H1 (cell line): ENCODE data around the gene DIAPH2. TPM values are rescaled to one million over a fixed set of nuclear protein-coding genes. Genes with fewer than 3 reads are reported as not detected.

Source experiments
- CTCF ChIA-PET: fragments of 300-600 bp; sonication (Branson Sonifier 250); formaldehyde crosslinking; loops from one replicate; lab custom pipeline; 2021; ENCODE audit not compliant: partially characterized antibody; lab: Charles Lee
- POLR2A ChIA-PET: fragments of 300-600 bp; sonication (Branson Sonifier 250); formaldehyde crosslinking; loops from one replicate; lab custom pipeline; 2021; ENCODE audit warnings: inconsistent platforms; ENCODE audit not compliant: partially characterized antibody; lab: Charles Lee
- DNase-seq, 2 experiments: peaks; one replicate each; pipeline versions ENCODE4 v3.0.0 to v3.0.0-alpha.2; 2010 to 2022; ENCODE audit warnings: low spot score in 2 of 2, low read depth in 1 of 2, mixed read lengths in 1 of 2
- FAIRE-seq: peaks from 2 replicates; lab custom pipeline; 2011; peaks lifted over from hg19 to GRCh38; lab: Jason Lieb, UNC
- H2AFZ ChIP-seq: 2 replicates; pipeline ENCODE4 v1.8.1; 2012; ENCODE audit warnings: low read length, inconsistent platforms
- H2AK5ac ChIP-seq: 2 replicates; pipeline ENCODE4 v1.6.1; 2013; ENCODE audit warnings: low read depth, low read length
- H2BK120ac ChIP-seq: replicated peaks from 2 replicates; pipeline ENCODE3; 2013; ENCODE audit warnings: low read depth, low read length, inconsistent platforms
- H2BK12ac ChIP-seq: 2 replicates; pipeline ENCODE4 v1.6.1; 2013; ENCODE audit warnings: low read depth, low read length
- H2BK15ac ChIP-seq: 2 replicates; pipeline ENCODE4 v1.6.1; 2013; ENCODE audit warnings: low read length
- H2BK20ac ChIP-seq: 2 replicates; pipeline ENCODE4 v1.6.1; 2013; ENCODE audit warnings: low read length
- H2BK5ac ChIP-seq: 2 replicates; pipeline ENCODE4 v1.6.1; 2013; ENCODE audit warnings: low read depth, low read length
- H3K14ac ChIP-seq: 2 replicates; pipeline ENCODE4 v1.6.1; 2013; ENCODE audit warnings: inconsistent platforms; ENCODE audit not compliant: insufficient read length
- H3K18ac ChIP-seq: 2 replicates; pipeline ENCODE4 v1.6.1; 2013; ENCODE audit warnings: low read length; ENCODE audit errors: extremely low read depth
- H3K23ac ChIP-seq: 2 replicates; pipeline ENCODE4 v1.6.1; 2013; ENCODE audit warnings: inconsistent platforms; ENCODE audit not compliant: insufficient read length
- H3K23me2 ChIP-seq: 2 replicates; pipeline ENCODE4 v1.6.1; 2013; ENCODE audit warnings: low read depth, low read length
- H3K27ac ChIP-seq: 2 replicates; pipeline ENCODE4 v1.6.1; 2011; ENCODE audit warnings: low read depth, low read length, inconsistent platforms
- H3K27me3 ChIP-seq, 4 experiments: replicated peaks in 1 of 4; 1 replicate in 1 of 4; 2 replicates in 3 of 4; pipeline versions ENCODE4 v1.6.1 to v1.8.1; 2011 to 2013; ENCODE audit warnings: low read length in 3 of 4, mild to moderate bottlenecking in 3 of 4, inconsistent platforms in 2 of 4, mixed read lengths in 2 of 4, moderate library complexity in 1 of 4; ENCODE audit not compliant: control insufficient read depth in 3 of 4, insufficient read depth in 3 of 4; ENCODE audit errors: extremely low read depth in 1 of 4
- H3K36me3 ChIP-seq, 4 experiments: 2 replicates each; pipeline versions ENCODE4 v1.6.1 to v1.8.1; 2011 to 2013; ENCODE audit warnings: mild to moderate bottlenecking in 4 of 4, low read length in 3 of 4, moderate library complexity in 2 of 4, control low read depth in 1 of 4, inconsistent platforms in 1 of 4; ENCODE audit not compliant: insufficient read depth in 4 of 4, control insufficient read depth in 2 of 4
- H3K4ac ChIP-seq: replicated peaks from 2 replicates; pipeline ENCODE3; 2013; ENCODE audit warnings: low read length, low read depth, mixed read lengths, inconsistent platforms; ENCODE audit not compliant: insufficient read length
- H3K4me1 ChIP-seq, 4 experiments: replicated peaks in 1 of 4; 1 replicate in 1 of 4; 2 replicates in 3 of 4; pipeline versions ENCODE4 v1.6.1 to v1.8.1; 2011 to 2013; ENCODE audit warnings: low read length in 3 of 4, inconsistent platforms in 2 of 4, mixed read lengths in 1 of 4; ENCODE audit not compliant: insufficient read depth in 4 of 4, control insufficient read depth in 3 of 4
- H3K4me2 ChIP-seq, 2 experiments: 2 replicates each; pipeline versions ENCODE4 v1.6.1 to v1.8.1; 2011 to 2013; ENCODE audit warnings: low read depth in 2 of 2, low read length in 2 of 2, control low read depth in 1 of 2, inconsistent platforms in 1 of 2, mild to moderate bottlenecking in 1 of 2; ENCODE audit not compliant: insufficient read depth in 1 of 2
- H3K4me3 ChIP-seq, 4 experiments: fragments of 200-600, 300-600 bp in 1 of 4; sonication (generic), shearing (Covaris generic), sonication (Bioruptor Twin) in 1 of 4; 2 replicates each; pipeline versions ENCODE4 v1.5.1 to v1.8.1; 2011 to 2016; ENCODE audit warnings: low read length in 4 of 4, low read depth in 3 of 4, control low read depth in 2 of 4, inconsistent platforms in 2 of 4, mild to moderate bottlenecking in 2 of 4, mixed read lengths in 1 of 4, moderate library complexity in 1 of 4; ENCODE audit not compliant: insufficient read depth in 2 of 4; ENCODE audit errors: extremely low read depth in 1 of 4
- H3K56ac ChIP-seq: replicated peaks from 2 replicates; pipeline ENCODE3; 2013; ENCODE audit warnings: low read depth, mild to moderate bottlenecking, mixed read lengths, low read length, inconsistent platforms; ENCODE audit not compliant: insufficient read length
- H3K79me1 ChIP-seq: 2 replicates; pipeline ENCODE4 v1.6.1; 2013; ENCODE audit warnings: low read depth, low read length, control low read depth
- H3K79me2 ChIP-seq, 2 experiments: 2 replicates each; pipeline versions ENCODE4 v1.6.1 to v1.8.1; 2012 to 2013; ENCODE audit warnings: low read length in 2 of 2, mild to moderate bottlenecking in 2 of 2, inconsistent platforms in 1 of 2; ENCODE audit not compliant: insufficient read depth in 2 of 2, control insufficient read depth in 1 of 2
- H3K9ac ChIP-seq, 4 experiments: replicated peaks in 1 of 4; 1 replicate in 1 of 4; 2 replicates in 3 of 4; pipeline versions ENCODE4 v1.6.1 to v1.8.1; 2011 to 2013; ENCODE audit warnings: low read depth in 3 of 4, low read length in 3 of 4, control low read depth in 2 of 4, mild to moderate bottlenecking in 2 of 4, moderate library complexity in 2 of 4, inconsistent platforms in 1 of 4; ENCODE audit errors: extremely low read depth in 1 of 4
- H3K9me3 ChIP-seq, 2 experiments: 2 replicates each; pipeline versions ENCODE4 v1.6.1 to v1.8.1; 2012 to 2013; ENCODE audit warnings: mild to moderate bottlenecking in 2 of 2, moderate library complexity in 2 of 2, control low read depth in 1 of 2, inconsistent platforms in 1 of 2, low read depth in 1 of 2, low read length in 1 of 2, mixed read lengths in 1 of 2; ENCODE audit not compliant: insufficient read depth in 2 of 2
- H4K20me1 ChIP-seq, 2 experiments: replicated peaks in 1 of 2; 2 replicates each; pipeline versions ENCODE3 to v1.8.1; 2011 to 2013; ENCODE audit warnings: inconsistent platforms in 2 of 2, low read length in 2 of 2, mild to moderate bottlenecking in 1 of 2; ENCODE audit not compliant: insufficient read depth in 2 of 2, control insufficient read depth in 1 of 2
- H4K5ac ChIP-seq: 2 replicates; pipeline ENCODE4 v1.6.1; 2013; ENCODE audit warnings: low read length, low read depth, mixed read lengths, inconsistent platforms; ENCODE audit not compliant: insufficient read length
- H4K8ac ChIP-seq: 2 replicates; pipeline ENCODE4 v1.8.0; 2013; ENCODE audit warnings: mild to moderate bottlenecking, moderate library complexity, low read length, inconsistent platforms; ENCODE audit not compliant: insufficient read depth; ENCODE audit errors: extremely low read depth
- H4K91ac ChIP-seq: replicated peaks from 2 replicates; pipeline ENCODE3; 2013; ENCODE audit warnings: low read length, mixed read lengths, inconsistent platforms; ENCODE audit not compliant: insufficient read length
- KDM1A ChIP-seq: fragments of 200-600, 300-600 bp; sonication (generic); IDR thresholded peaks from 2 replicates; pipeline ENCODE4 v1.7.1; 2016; ENCODE audit warnings: mild to moderate bottlenecking, low read length, borderline replicate concordance
- RAD21 ChIP-seq, 2 experiments: IDR thresholded peaks in 1 of 2; conservative IDR thresholded peaks in 1 of 2; 2 replicates each; pipeline ENCODE4 v1.6.1; 2011; ENCODE audit warnings: low read depth in 2 of 2, low read length in 2 of 2, improper control_type of control experiment in 1 of 2, inconsistent platforms in 1 of 2, mild to moderate bottlenecking in 1 of 2, moderate library complexity in 1 of 2
- WGBS, 2 experiments: shearing (Covaris generic) in 1 of 2; methylation state at CpG; one replicate each; pipeline versions ENCODE4 v1.1.6 to v1.1.7; 2013 to 2015; ENCODE audit warnings: low lambda C conversion rate in 2 of 2, mixed read lengths in 2 of 2, inconsistent platforms in 1 of 2, low coverage in 1 of 2, missing lambda C conversion rate in 1 of 2; ENCODE audit not compliant: insufficient replicate concordance in 2 of 2, insufficient coverage in 1 of 2, insufficient read length in 1 of 2; ENCODE audit errors: extremely low coverage in 1 of 2, missing lambda C conversion rate in 1 of 2; 5-methylcytosine and 5-hydroxymethylcytosine counted together
- polyA plus RNA-seq, 7 experiments: library from polyadenylated mRNA; depleted of rRNA in 3 of 7; stranded (reverse) in 5 of 7; unstranded in 2 of 7; fragments of >200 nt in 5 of 7; fragments of 200-250 nt in 2 of 7; gene quantifications; 1 replicate in 5 of 7; 2 replicates in 1 of 7; 4 replicates in 1 of 7; pipeline versions ENCODE4 v1.2.1 to v1.2.3, GENCODE V29; 2011 to 2013; ENCODE audit warnings: missing spikeins in 2 of 7, mixed read lengths in 2 of 7
- total RNA-seq: library from RNA; stranded (reverse); fragmentation: NEBNext Ultra II Directional; extraction: Animal tissue kit (Norgen Biotek cat#: 25700); gene quantifications from 2 replicates; pipeline ENCODE4 v1.2.1, GENCODE V29; 2021
- TF ChIP-seq, protein P1 (sequence below), 3 experiments: IDR thresholded peaks; 1 replicate in 2 of 3; 2 replicates in 1 of 3; pipeline versions ENCODE4 v1.5.1 to v1.6.1; 2011; ENCODE audit warnings: low read length in 3 of 3, mild to moderate bottlenecking in 3 of 3, inconsistent platforms in 2 of 3, low read depth in 1 of 3, moderate library complexity in 1 of 3; ENCODE audit not compliant: insufficient read depth in 1 of 3; ENCODE audit errors: control extremely low read depth in 1 of 3

Gene DIAPH2
- total and polyA plus RNA-seq, 2 of the 8 experiments (the other 6 are each of a cell fraction or from before 2014, with no cell fraction given): 4.4 to 24.3 TPM

DNA sequence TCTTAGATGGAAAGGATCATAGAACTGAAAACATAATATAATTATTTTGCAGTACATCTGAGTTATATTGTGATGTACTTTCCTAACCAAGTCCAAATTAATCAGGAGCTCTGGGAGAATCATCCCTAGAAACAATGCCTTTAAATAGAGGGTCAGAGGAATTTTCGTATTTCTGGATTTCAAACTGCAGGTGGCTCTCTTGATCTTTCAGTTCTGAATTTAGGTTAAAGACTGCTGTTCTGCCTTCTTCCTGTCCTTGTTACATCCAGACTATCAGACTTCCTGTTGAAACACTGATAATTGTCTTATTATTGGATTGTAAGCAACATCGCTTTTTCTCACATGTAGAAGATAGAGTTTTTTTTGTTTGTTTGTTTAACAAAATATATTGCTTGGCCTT, 341.8 kb downstream of the DIAPH2 start:
- H3K79me1 ChIP-seq: no peaks in the 10 kb centered on the region
- FAIRE-seq (peak; percentile 79), DNase-seq (no peak)
- no peak overlapping the region for H3K9ac ChIP-seq
- H3K14ac ChIP-seq: no peak overlapping the region
- H3K36me3 ChIP-seq: no peaks in the 10 kb centered on the region
- H3K23ac ChIP-seq: no peak overlapping the region
- H2AK5ac ChIP-seq: no peak overlapping the region
- WGBS, 2 experiments: 34% methylated on average over 2 of the region's 2 CpGs; no CpG with 5 or more reads in 1 of the 2 experiments
- H3K9me3 ChIP-seq: no peaks in the 10 kb centered on the region
- no peak overlapping the region for H3K4me2 ChIP-seq
- no peak overlapping the region for H3K27ac ChIP-seq
- no peak overlapping the region for H4K8ac ChIP-seq
- H3K4me3 ChIP-seq: no peak overlapping the region
- no peak overlapping the region for H2BK20ac ChIP-seq
- H4K20me1 ChIP-seq: no peaks in the 10 kb centered on the region
- no peak overlapping the region for H2BK12ac ChIP-seq
- H4K5ac ChIP-seq: no peak overlapping the region
- POLR2A ChIA-PET: interaction anchor here (1.5 kb wide), 1 partner anchor 285 kb away, joined by 5 read pairs; no protein-coding TSS in a partner anchor
- H3K23me2 ChIP-seq: no peaks in the 10 kb centered on the region
- no peaks in the 10 kb centered on the region for H3K27me3 ChIP-seq
- H4K91ac ChIP-seq: no peak overlapping the region
- no peak overlapping the region for H2AFZ ChIP-seq
- H3K56ac ChIP-seq: no peak overlapping the region
- H3K4me1 ChIP-seq: peaks cover 0 to 7% (median 0%) of the 10 kb centered on the region in 4 experiments; a peak in 1 of 7 replicates
- no peak overlapping the region for H2BK120ac ChIP-seq
- H3K79me2 ChIP-seq: no peaks in the 10 kb centered on the region
- CTCF ChIA-PET: no interaction called here
- no peak overlapping the region for H2BK15ac ChIP-seq
- no peak overlapping the region for H2BK5ac ChIP-seq
- peak; percentile 68 to 73 for TF ChIP-seq RAD21 (IDR thresholded peaks at IDR 0.05 in 1 of 2, conservative IDR thresholded peaks at IDR 0.05 in 1 of 2; ENCODE audit: low read depth in 2 of 2, low read length in 2 of 2)
- TF ChIP-seq KDM1A: no peak
- TF ChIP-seq, protein P1, sequence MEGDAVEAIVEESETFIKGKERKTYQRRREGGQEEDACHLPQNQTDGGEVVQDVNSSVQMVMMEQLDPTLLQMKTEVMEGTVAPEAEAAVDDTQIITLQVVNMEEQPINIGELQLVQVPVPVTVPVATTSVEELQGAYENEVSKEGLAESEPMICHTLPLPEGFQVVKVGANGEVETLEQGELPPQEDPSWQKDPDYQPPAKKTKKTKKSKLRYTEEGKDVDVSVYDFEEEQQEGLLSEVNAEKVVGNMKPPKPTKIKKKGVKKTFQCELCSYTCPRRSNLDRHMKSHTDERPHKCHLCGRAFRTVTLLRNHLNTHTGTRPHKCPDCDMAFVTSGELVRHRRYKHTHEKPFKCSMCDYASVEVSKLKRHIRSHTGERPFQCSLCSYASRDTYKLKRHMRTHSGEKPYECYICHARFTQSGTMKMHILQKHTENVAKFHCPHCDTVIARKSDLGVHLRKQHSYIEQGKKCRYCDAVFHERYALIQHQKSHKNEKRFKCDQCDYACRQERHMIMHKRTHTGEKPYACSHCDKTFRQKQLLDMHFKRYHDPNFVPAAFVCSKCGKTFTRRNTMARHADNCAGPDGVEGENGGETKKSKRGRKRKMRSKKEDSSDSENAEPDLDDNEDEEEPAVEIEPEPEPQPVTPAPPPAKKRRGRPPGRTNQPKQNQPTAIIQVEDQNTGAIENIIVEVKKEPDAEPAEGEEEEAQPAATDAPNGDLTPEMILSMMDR (IDR thresholded peaks at IDR 0.05; ENCODE audit: control extremely low read depth in 1 of 3, insufficient read depth in 1 of 3, low read depth in 1 of 3, low read length in 3 of 3): peak in 2 of 3 experiments; percentile 16 to 37; a peak in 2 of 4 replicates
- H3K4ac ChIP-seq: no peak overlapping the region
- no peak overlapping the region for H3K18ac ChIP-seq
